Fibroblast of mammary gland (primary cell): ENCODE results near the gene SPRR2A.
"Not testable (repeated sequence)": the region's sequence is repeated elsewhere in the genome, so short reads cannot be mapped to it uniquely, and the experiment has no call there.

Source experiments
- DNase-seq: peaks from one replicate; pipeline ENCODE4 v3.0.0-alpha.2; 2010; ENCODE audit warnings: low read depth
- H3K4me3 ChIP-seq: 2 replicates; pipeline ENCODE4 v1.5.1; 2011; ENCODE audit warnings: low read depth, mild to moderate bottlenecking, low read length, moderate library complexity; ENCODE audit not compliant: control insufficient read depth
- CTCF ChIP-seq: conservative IDR thresholded peaks from 2 replicates; pipeline ENCODE4 v1.5.1; 2011; ENCODE audit warnings: low read depth, low read length, inconsistent platforms; ENCODE audit not compliant: control insufficient read depth, insufficient read depth

The SPRR2A gene

GRCh38 chr1:153024413-153024812 lies 32.9 kb downstream of the SPRR2A start:
- no peak for TF ChIP-seq CTCF
- no peak for DNase-seq
- H3K4me3 ChIP-seq = no peak overlapping the region

GRCh38 chr1:153023109-153023508 lies 34.2 kb downstream of the SPRR2A start:
- no peak for TF ChIP-seq CTCF
- no peak overlapping the region for H3K4me3 ChIP-seq
- DNase-seq = no peak

GRCh38 chr1:153022340-153022739 lies 35.0 kb downstream of the SPRR2A start:
- not testable (repeated sequence) for DNase-seq, H3K4me3 ChIP-seq

GRCh38 chr1:153021829-153022228 lies 35.5 kb downstream of the SPRR2A start:
- not testable (repeated sequence) for H3K4me3 ChIP-seq, DNase-seq

GRCh38 chr1:153011235-153011758 lies 46.0 kb downstream of the SPRR2A start:
- H3K4me3 ChIP-seq, DNase-seq: not testable (repeated sequence)
